Frontal cortex (tissue), 4 donors: ENCODE data around the gene ABCB8. TPM values are rescaled to one million over a fixed set of nuclear protein-coding genes. Genes with fewer than 3 reads are reported as not detected.
A peak's percentile ranks its signal among the peaks of the same experiment; 100 is the strongest.

Experiments
- DNase-seq, 2 donors: peaks; one replicate each; pipeline ENCODE4 v3.0.0; 2012; ENCODE audit warnings: low spot score in 2 of 2
- FAIRE-seq: peaks from 2 replicates; lab custom pipeline; 2012; peaks lifted over from hg19 to GRCh38; lab: Jason Lieb, UNC
- total RNA-seq: library from RNA; depleted of rRNA; stranded (reverse); fragments of >200 nt; gene quantifications from one replicate; pipeline ENCODE4 v1.2.3, GENCODE V29; 2014
- donor health status: control.
- donor health status: control.
- donor health status: control.

ABCB8 gene
- total RNA-seq, 1 donor from 2014 or later, result 22.8 TPM

- DNase-seq (peak; percentile 97 to 98), FAIRE-seq (no peak)
Measured at GRCh38 chr7:151080522-151081169, 52.4 kb downstream of the ABCB8 start, which contains the start of gene FASTK. TSS of gene FASTK (minus strand) at chr7:151080809. CDS start at chr7:151080766, 43 bp downstream.

- no peak for DNase-seq
Measured at GRCh38 chr7:151081170-151082101, 53.2 kb downstream of the ABCB8 start.

DNA sequence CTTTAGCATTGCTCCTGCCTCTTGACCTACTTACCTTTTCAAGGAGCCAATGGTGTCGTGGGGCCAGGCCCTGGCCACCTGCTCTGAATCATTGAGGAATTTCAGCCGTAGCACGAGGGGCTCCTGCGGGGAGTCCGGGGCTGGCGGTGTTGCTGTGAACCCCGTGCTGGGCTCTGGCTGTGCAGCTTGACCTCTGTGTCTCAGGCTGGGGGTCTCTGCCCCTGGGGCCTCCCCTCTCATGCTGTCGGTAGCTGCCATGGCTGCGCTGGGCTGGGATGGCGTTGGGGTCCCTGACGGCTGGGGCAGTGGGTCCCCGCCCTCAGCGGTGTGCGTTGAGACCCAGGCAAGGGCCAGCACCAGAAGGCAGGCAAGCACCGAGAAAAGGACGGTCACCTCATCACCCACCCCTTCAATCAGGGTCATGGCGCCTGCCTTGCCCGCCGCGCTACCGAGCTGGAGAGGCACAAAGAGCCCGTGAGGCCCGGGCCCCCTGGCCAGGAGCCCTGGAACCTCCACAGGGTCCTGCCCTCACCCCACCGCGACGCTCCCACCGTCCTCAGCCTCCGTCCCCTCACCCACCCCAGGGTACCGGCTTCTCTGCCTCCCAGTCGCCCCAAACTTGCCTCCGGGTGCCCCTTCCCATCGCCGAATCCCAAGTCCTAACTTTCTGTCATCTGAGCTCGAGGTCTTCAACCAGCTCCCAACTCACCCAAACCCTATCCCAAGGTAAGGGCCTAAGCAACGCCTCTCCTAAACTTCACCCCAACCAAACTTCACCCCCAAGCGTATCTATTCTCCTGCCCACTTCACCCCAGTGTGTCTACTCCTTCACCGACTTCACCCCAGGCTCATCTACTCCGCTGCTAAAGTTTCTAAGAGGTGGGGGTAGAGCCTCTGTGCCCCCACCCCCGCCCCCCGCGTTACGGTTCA, 54.2 kb downstream of the ABCB8 start:
- FAIRE-seq, result no peak
- no peak for DNase-seq

More at GRCh38 chr7:151081170-151082101, 53.2 kb downstream of the ABCB8 start:
- no peak for FAIRE-seq

DNA sequence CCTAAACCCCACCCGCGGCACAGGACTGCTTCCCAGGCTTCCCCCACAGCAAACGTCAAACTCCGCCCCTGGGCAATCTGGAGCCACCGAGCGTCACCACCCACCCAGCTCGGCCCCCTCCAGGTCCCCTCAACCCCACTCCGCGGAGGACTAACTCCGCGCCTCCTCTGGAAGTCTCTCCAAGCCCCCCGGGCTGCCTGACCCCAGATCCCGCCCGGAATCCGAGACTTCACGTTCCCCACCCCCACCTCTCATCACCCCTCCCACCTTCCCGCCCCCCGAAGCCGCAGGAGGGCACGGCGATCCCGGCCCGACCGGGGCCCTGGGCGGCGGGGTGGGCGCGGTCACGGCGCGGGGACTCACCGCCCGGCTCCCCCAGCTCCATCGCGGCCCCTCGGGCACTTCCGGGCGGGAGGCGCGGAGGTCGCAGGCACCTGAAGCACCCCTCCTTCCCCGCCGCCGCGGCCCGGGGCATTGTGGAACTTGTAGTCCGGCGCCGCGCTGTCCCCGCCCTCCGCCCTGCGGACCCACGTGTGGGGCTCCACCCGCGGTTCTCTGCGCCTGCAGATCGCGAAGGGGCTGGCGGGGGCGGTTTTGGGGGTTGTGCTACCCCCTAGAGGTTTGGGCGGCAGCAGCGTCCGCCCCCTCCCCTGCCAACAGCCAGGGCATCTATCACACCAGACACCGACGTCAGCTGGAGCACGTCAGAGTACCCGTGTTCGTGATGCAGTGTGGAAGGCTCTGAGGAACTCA, 55.0 kb downstream of the ABCB8 start, which contains the start of gene TMUB1:
Gene TMUB1, minus strand, starts transcription at position 423 of the 753 bp plus-strand sequence. CDS start 930 bp downstream, outside the sequence.
- DNase-seq (peak; percentile 66 to 80), FAIRE-seq (no peak)

- DNase-seq (no peak), FAIRE-seq (no peak)
Measured at GRCh38 chr7:151083824-151084160, 55.5 kb downstream of the ABCB8 start.

GRCh38 chr7:151085329-151085690, 57.1 kb downstream of the ABCB8 start:
- FAIRE-seq, result no peak

GRCh38 chr7:151085691-151086620, 57.7 kb downstream of the ABCB8 start, which contains the start of gene AGAP3:
TSS of gene AGAP3 (plus strand) at chr7:151086475. CDS start at chr7:151086742, 267 bp downstream.
- FAIRE-seq (no peak), DNase-seq (peak; percentile 95 to 98)

More at GRCh38 chr7:151085329-151085690, 57.1 kb downstream of the ABCB8 start:
- no peak for DNase-seq

DNA sequence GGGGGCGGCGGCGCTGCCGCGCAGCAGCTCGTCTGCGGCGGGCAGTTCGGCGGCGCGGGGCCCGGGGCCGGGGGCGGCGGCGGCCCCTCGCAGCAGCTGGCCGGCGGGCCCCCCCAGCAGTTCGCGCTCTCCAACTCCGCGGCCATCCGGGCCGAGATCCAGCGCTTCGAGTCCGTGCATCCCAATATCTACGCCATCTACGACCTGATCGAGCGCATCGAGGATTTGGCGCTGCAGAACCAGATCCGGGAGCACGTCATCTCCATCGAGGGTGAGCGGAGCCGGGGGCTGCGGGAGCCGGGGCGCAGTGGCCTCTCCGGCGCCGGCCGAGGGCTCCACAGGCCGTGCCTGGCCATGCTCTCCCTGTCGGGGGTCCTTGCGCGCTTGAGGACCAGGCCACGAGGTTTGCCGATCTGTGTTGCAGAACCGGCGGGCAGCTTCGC, 58.6 kb downstream of the ABCB8 start:
- FAIRE-seq (no peak), DNase-seq (no peak)

GRCh38 chr7:151087245-151088018, 59.2 kb downstream of the ABCB8 start:
- FAIRE-seq, result no peak
- DNase-seq, result peak; percentile 66 to 84

DNA sequence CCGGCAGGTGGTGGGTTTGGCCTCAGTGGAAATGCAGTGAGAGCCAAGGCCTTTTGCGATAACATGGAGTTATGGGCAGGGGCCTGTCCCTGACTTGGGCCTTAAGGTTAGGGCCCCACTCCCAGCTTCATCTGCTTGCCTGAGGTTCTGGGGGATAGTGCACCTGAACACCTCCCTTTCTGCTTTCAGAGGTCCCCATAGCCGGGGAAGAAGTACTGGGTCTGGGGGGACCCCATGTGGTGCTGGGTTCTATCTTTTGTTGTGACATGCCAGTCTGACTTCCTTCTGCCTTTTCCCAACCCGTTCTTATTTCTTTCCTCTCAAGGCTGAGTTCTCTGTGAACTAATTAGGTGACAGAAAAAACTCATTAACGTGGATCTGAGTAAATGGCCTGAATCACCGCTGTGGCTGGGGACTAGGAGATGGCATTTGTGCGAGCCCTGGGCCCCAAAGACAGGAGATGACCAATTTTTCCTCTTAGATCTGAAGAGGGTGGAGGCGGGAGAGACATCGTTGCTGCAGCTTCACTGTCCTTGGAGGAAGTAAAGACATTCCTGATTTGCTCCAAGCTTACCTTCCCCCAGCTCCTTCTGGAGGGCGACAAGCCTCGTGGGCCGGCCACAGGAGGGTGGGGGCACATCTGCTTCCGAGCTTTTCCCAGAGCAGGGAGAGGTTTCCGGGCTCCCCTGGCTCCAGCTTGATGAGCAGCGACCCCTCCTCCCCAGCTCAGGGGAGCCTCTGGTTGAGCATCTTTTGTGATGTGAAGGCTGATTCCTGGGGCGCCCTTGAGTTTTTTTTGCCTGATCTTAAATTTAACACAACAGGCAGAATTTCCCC, 60.0 kb downstream of the ABCB8 start:
- FAIRE-seq, result no peak
- no peak for DNase-seq

DNA sequence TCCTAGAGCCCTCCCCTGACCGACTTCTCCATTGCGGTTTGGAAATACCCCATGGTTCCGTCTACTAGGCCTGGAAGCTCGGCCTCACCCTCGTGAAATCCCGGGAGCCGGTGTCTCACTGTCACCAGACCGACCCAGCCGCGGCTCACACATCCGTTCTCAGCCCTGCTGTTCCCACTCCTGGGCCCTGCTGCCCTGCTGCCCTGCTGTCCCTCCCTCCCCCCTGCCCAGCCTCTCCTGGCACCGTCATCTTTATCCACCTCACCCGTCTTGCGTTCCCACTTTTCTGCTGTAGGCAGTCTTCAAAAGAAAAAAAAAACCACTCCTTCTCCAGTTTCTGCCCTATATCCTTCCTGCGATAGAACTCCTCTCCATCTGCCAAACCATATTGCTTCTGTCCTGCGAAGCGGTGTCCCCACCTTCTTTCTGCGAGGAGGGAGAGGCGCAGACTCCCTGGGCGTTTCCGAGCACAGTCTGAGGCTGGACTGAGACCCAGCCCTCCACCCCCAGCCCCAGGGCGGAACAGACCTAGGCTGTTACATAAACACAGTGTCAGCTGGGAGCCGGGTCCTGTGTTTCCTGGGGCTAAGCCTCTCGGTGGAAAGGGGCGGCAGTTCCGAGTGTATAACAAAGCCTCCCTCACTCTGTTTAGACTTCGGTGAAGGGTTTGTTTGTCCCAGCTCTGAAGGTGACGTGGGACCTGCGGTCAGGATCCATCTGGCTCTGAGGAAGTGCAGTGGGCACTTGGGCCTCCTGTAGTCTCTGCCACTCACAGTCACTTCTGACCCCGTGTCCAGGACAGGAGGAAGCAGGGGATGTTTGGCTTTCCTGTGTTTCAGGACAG, 60.8 kb downstream of the ABCB8 start:
- FAIRE-seq, result no peak
- no peak for DNase-seq

DNA sequence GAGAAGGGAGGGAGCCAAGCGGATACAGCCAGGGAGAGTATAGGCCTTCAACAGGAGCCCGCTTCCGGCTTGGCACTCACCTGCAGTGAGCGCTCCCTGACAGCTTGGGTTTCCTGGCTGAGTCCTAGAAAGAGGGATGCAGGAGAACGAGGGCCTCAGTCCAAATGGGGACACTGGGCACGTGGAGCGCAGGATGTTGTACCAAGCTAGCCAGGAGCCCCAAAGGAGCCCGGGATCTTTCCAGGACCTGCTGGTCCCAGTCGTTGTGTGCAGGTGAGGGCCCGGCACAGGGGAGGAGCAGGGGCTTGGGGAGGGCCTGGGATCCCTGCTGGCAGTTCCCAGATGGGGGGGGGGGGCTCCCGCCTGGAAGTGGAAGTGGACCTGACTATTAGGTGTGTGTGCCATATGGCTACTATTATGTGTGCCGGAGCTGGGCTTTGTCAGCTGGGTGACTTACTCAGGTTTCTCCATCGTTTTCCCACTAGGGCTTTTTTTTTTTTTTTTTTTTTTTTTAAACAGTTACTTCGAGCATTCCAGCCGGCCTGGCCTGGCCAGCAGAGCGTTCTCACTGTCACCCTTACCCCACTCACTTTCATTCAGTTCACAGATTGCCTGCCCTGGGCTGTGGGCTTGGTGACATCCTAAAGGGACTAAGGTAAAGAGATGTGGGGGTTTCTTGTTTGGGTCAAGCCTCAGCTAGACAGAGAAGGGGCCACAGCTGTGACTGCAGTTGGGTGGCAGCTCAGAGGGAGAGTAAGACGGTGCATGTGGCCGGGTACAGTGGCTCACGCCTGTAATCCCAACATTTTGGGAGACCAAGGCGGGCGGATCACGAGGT, 61.9 kb downstream of the ABCB8 start:
- no peak for DNase-seq
- no peak for FAIRE-seq

- DNase-seq, result no peak
- FAIRE-seq, result no peak
Measured at GRCh38 chr7:151091003-151091402, 62.8 kb downstream of the ABCB8 start.

DNA sequence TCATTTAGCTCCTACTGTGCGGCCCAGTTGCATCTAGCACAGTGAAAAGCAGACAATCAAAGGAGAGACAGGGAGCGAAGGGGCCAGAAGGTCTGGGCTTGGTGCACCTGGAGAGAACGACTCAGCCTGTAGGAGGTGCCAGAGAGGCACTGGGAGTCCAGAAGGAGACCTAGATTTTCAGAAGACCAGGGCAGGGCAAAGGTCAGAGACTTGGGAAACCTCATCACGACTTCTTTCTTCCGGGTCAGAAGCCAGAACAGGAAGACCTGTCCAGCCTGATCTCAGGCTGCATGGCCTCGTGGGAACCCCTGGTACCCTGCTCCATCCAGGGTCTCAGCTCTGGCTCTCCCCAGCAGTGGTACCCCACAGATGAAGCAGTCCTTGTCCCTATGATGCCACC, 63.2 kb downstream of the ABCB8 start:
- FAIRE-seq, result no peak

GRCh38 chr7:151091988-151092387, 63.7 kb downstream of the ABCB8 start:
- FAIRE-seq (no peak), DNase-seq (no peak)

More for the DNA sequence above, 63.2 kb downstream of the ABCB8 start:
- DNase-seq, result no peak
